ENCODE measurements around the gene OSBP2.

- no peak for TF ChIP-seq CTCF (optimal IDR thresholded peaks at IDR 0.05 in 1 of 3, IDR thresholded peaks at IDR 0.05 in 1 of 3, conservative IDR thresholded peaks at IDR 0.05 in 1 of 3; ENCODE audit: extremely low read depth in 1 of 3, insufficient read depth in 2 of 3, low read length in 3 of 3)
- no peak for TF ChIP-seq EZH2 (IDR thresholded peaks at IDR 0.05; ENCODE audit: low read length)
Observed at GRCh38 chr22:30894371-30894740, 199.7 kb downstream of the OSBP2 start.

Measured in keratinocyte (primary cell).